GM12874 (cell line): ENCODE results near the gene RASSF8.
A peak's percentile ranks its signal among the peaks of the same experiment; 100 is the strongest.

Experiments used
- CTCF ChIP-seq: IDR thresholded peaks from 2 replicates; pipeline ENCODE4 v1.5.1; 2011; ENCODE audit warnings: low read depth, mild to moderate bottlenecking, control low read depth, low read length, moderate library complexity; ENCODE audit not compliant: insufficient read depth

The RASSF8 gene

DNA sequence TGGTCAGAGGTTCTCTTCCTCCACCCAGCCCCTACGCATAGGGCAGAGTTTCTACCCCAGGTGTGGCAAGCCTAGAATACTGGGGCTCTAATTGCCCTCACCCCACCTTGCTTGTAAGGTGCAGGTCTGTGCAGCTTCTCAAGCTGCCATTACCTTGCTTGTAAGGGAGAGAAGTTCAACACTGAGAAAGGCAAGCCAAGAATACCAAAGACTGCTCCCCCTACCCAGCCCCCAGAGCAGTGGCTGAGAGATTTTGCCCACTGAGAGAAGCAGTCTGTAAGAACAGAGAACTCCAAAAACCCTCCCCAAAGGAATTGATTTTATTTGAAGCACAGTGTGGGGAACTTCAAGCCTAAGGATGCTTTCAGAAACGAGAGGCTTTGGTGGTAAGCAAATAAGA is 63.1 kb downstream of the RASSF8 start:
- no peak for TF ChIP-seq CTCF

GRCh38 chr12:26022043-26022442 is 63.6 kb downstream of the RASSF8 start:
- no peak for TF ChIP-seq CTCF

GRCh38 chr12:26026713-26027112 is 68.2 kb downstream of the RASSF8 start:
- no peak for TF ChIP-seq CTCF

- no peak for TF ChIP-seq CTCF
Observed at GRCh38 chr12:26027401-26027800, 68.9 kb downstream of the RASSF8 start.

GRCh38 chr12:26028953-26029735 is 70.7 kb downstream of the RASSF8 start:
- peak; percentile 53 for TF ChIP-seq CTCF

- no peak for TF ChIP-seq CTCF
Observed at GRCh38 chr12:26029736-26030022, 71.2 kb downstream of the RASSF8 start.

DNA sequence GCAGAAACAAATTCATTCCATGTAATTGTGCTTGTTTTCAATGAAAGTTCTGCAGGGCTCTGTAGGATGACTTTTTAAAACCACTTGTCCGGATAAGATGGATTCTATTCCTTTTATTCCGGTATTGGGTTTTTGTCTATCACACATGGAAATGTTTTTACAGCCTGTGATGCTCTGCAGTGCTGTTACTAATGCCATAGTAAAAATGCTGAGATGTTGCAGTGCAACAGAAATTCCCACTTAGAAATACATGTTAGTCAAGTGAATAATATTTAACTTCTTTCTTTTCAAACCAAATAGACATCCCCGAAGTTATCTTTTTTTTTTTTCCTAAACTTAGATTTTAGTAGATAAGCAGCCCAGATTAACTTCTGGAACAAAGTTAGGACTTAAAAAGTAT is 71.9 kb downstream of the RASSF8 start:
- TF ChIP-seq CTCF = no peak

- TF ChIP-seq CTCF = no peak
Observed at GRCh38 chr12:26031318-26031717, 72.8 kb downstream of the RASSF8 start.
